Measurements from ENCODE around the gene USP30. TPM values are rescaled to one million over a fixed set of nuclear protein-coding genes. Genes with fewer than 3 reads are reported as not detected.

Gene USP30
- total RNA-seq, 4 donors from 2014 or later = 18.8 to 25.7 (median 20.9) TPM

GRCh38 chr12:109124878-109125648, 72.7 kb downstream of the USP30 start:
- Histone ChIP-seq H3K9me3 (no peaks in the 10 kb centered on the region), H3K4me3 (replicated peaks in 1 of 3) (no peak overlapping the region), H3K36me3 (no peaks in the 10 kb centered on the region), H3K27me3 (no peaks in the 10 kb centered on the region), H3K4me1 (peaks cover 6 to 30% of the 10 kb centered on the region in 2 donors), H3K27ac (peak overlapping the region in 1 of 3 donors; percentile 13)
- intact Hi-C loops (cut with DNase I) = no loop called here
- DNase-seq = no peak
- WGBS, 2 donors = 86 to 91% methylated on average over 12 of the region's 12 CpGs
- no peak for TF ChIP-seq POLR2A (IDR thresholded peaks at IDR 0.05)

GRCh38 chr12:109125791-109126190, 73.4 kb downstream of the USP30 start:
- Histone ChIP-seq H3K4me3 (replicated peaks in 1 of 3) (no peak overlapping the region), H3K36me3 (no peaks in the 10 kb centered on the region), H3K9me3 (no peaks in the 10 kb centered on the region), H3K27me3 (no peaks in the 10 kb centered on the region), H3K27ac (no peak overlapping the region), H3K4me1 (peaks cover 13 to 32% of the 10 kb centered on the region in 2 donors)
- no peak for DNase-seq
- TF ChIP-seq POLR2A (IDR thresholded peaks at IDR 0.05) (no peak), CTCF (IDR thresholded peaks at IDR 0.05) (no peak)
- WGBS, 2 donors = 86 to 89% methylated on average over 7 of the region's 7 CpGs
- intact Hi-C loops (cut with DNase I) = no loop called here

- whole genome bisulfite sequencing, 2 donors = 78 to 84% methylated on average over 3 of the region's 3 CpGs
- Histone ChIP-seq H3K4me1 (peaks cover 20 to 42% of the 10 kb centered on the region in 2 donors), H3K27me3 (no peaks in the 10 kb centered on the region), H3K27ac (no peak overlapping the region), H3K4me3 (replicated peaks in 1 of 3) (no peak overlapping the region), H3K9me3 (no peaks in the 10 kb centered on the region), H3K36me3 (no peaks in the 10 kb centered on the region)
- DNase-seq = no peak
- intact Hi-C loops (cut with DNase I) = no loop called here
- TF ChIP-seq POLR2A (IDR thresholded peaks at IDR 0.05) (no peak), CTCF (IDR thresholded peaks at IDR 0.05) (no peak)
Observed at GRCh38 chr12:109126784-109127183, 74.4 kb downstream of the USP30 start.

GRCh38 chr12:109127533-109128242, 75.3 kb downstream of the USP30 start:
- DNase-seq = no peak
- intact Hi-C loops (cut with DNase I) = no loop called here
- H3K36me3 ChIP-seq = no peaks in the 10 kb centered on the region
- H3K4me1 ChIP-seq = peaks cover 18 to 48% of the 10 kb centered on the region in 2 donors
- no peak overlapping the region for H3K4me3 ChIP-seq (replicated peaks in 1 of 3)
- H3K27ac ChIP-seq = no peak overlapping the region
- WGBS, 2 donors = 89 to 91% methylated on average over 13 of the region's 13 CpGs
- TF ChIP-seq POLR2A (IDR thresholded peaks at IDR 0.05) = no peak
- no peak for TF ChIP-seq CTCF (IDR thresholded peaks at IDR 0.05)
- no peaks in the 10 kb centered on the region for H3K9me3 ChIP-seq
- H3K27me3 ChIP-seq = no peaks in the 10 kb centered on the region

DNA sequence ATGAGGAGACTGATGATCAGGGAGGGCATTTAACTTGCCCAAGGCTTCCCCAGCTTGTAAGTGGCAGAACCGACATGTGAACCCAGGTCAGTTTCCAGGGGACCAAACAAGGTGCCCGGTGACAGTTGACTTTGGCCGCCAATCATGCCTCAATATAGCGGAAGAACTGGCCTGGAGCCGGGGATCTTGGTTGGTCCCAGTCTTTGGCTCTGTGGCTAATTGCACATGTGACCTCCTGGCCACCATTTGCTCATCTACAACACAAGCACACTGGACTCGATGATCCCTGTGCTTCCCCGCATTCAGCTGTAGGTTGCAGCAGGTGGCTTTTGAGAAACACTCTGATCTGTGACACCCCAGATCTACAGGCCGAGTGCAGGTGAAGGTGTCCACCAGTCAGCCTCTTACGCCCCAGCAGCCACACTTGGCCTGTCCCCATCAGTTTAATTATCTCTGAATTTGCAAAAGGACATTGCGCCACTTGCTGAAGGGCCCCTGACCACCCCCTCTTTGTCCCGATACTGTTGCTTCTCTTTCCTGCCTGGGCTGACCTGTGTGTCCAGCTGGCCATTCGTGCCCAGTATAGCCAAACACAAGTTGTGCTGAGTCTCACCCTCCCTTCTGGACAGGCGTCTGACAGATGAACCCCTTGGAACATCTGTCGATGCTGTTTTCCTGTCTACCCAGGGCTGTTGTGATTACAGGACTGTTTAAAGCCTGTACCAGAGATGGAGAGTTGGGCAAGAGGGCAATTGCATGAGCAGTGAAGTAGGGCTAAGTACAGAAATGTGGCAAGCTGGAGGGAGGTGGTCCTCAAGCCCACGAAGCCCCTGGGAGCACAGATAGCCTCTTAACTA, 78.1 kb downstream of the USP30 start:
- H3K27ac ChIP-seq = peak overlapping the region; percentile 72 to 86 (median 80)
- H3K4me1 ChIP-seq = peaks cover 33 to 51% of the 10 kb centered on the region in 2 donors
- no peaks in the 10 kb centered on the region for H3K27me3 ChIP-seq
- intact Hi-C loops (cut with DNase I) = no loop called here
- TF ChIP-seq POLR2A (IDR thresholded peaks at IDR 0.05) = no peak
- TF ChIP-seq CTCF (IDR thresholded peaks at IDR 0.05) = no peak
- DNase-seq = no peak
- 78 to 80% methylated on average over 14 to 15 of the region's 15 CpGs for WGBS, 2 donors
- H3K4me3 ChIP-seq (replicated peaks in 1 of 3) = no peak overlapping the region
- no peaks in the 10 kb centered on the region for H3K36me3 ChIP-seq
- H3K9me3 ChIP-seq = no peaks in the 10 kb centered on the region
